Measurements from ENCODE around the gene NCBP2. TPM values are rescaled to one million over a fixed set of nuclear protein-coding genes. Genes with fewer than 3 reads are reported as not detected.

NCBP2 gene
- polyA plus RNA-seq (2012; ENCODE audit: insufficient read depth, insufficient read length), result 121 TPM

- peak; percentile 96 for DNase-seq (ENCODE audit: low read depth, low spot score)
- peak within 1 kb of the TSS; percentile 94 for H3K4me3 ChIP-seq (ENCODE audit: low read length)
Measured at GRCh38 chr3:196942226-196942914, at the start of gene NCBP2. NCBP2 (minus strand) TSS chr3:196942528; CDS start chr3:196942503, 25 bp downstream.

- DNase-seq (ENCODE audit: low read depth, low spot score), result no peak
Measured at GRCh38 chr3:196991581-196992460, 49.5 kb upstream of the NCBP2 start.

DNA sequence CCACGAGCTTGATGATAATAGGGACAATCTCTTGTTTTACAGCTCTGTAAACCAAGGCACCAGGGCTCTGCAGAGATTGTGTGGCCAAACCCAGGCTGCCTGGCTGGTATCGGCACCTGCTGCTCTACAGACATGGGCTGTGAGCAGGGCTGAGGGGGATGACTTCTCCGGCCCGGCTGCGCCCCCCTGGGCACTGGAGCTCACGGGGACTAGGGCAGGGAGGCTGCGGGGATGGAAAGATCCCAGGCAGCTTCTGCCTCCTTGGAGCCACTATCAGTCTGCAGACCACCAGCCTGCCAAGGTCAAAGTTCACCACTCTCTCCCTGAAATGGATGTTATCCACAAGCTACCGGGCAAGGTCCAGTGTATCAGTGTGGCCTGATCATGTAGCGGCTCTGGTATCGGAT lies 48.3 kb upstream of the NCBP2 start:
- no peak for DNase-seq (ENCODE audit: low read depth, low spot score)
- H3K4me3 ChIP-seq (ENCODE audit: low read length), result no peak overlapping the region

More at GRCh38 chr3:196991581-196992460, 49.5 kb upstream of the NCBP2 start:
- no peak overlapping the region for H3K4me3 ChIP-seq (ENCODE audit: low read length)

GRCh38 chr3:196989721-196990262 lies 47.5 kb upstream of the NCBP2 start:
- DNase-seq (ENCODE audit: low read depth, low spot score), result no peak

DNA sequence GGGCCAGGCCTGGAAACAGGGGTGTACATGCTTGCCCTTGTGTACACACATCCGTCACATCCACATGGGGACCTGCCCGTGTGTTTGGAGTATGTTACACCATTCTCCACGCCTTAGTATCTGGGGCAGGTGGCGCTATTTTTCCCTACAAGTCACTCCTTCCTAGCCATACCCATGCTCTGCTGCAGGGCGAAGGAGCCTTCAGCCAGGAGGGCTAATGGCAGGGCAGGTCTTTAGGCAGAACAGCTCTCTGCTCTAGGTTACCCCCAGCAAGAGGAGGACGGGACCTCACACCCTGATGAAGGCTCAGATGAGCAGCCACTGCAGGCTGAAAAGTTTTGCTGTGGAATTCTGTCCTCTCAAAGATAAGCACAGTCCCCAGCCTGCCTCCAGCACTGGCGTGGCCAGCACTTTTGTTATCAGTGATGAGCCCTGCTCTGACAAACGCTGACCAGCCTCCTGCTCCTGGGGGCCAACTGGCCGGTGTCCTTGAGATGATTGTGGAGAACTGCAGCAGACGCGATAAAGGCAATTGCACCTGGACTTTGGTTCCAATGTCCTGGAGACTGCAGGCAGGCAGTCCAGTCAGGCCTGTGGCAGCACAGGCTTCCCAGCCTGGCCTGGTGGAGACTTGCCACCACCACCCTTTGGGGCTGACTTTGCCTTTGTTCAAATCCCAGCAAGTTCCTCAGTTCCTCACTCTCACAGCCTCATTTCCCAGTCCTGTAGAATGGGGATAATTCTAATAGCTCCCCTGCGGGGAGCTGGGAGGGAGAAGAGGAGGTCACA lies 46.1 kb upstream of the NCBP2 start:
- DNase-seq (ENCODE audit: low read depth, low spot score), result no peak
- no peak overlapping the region for H3K4me3 ChIP-seq (ENCODE audit: low read length)

More at GRCh38 chr3:196989721-196990262, 47.5 kb upstream of the NCBP2 start:
- no peak overlapping the region for H3K4me3 ChIP-seq (ENCODE audit: low read length)

- no peak for DNase-seq (ENCODE audit: low read depth, low spot score)
- no peak overlapping the region for H3K4me3 ChIP-seq (ENCODE audit: low read length)
Measured at GRCh38 chr3:196987022-196987421, 44.7 kb upstream of the NCBP2 start.

- DNase-seq (ENCODE audit: low read depth, low spot score), result no peak
- H3K4me3 ChIP-seq (ENCODE audit: low read length), result no peak overlapping the region
Measured at GRCh38 chr3:196985954-196986885, 43.9 kb upstream of the NCBP2 start.

DNA sequence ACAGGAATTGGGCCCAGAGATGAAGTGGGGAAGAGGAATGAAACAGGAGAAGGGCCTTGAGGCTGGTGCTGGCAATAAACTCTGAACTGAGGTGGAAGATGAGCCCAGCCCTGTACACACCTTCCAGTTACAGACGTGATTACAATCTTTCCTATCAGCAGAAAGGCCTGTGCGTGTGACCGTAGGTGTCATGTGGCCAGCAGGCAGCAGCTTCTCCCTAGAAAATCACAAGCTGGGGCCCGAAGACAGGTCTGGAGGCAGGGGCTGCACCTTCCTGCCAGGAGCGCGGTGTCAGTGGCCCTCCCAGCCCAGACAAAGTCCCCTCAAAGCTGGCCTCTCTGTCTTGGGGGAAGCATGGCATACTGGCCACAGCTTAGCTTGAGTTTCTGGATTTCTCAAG lies 43.0 kb upstream of the NCBP2 start:
- H3K4me3 ChIP-seq (ENCODE audit: low read length), result no peak overlapping the region
- no peak for DNase-seq (ENCODE audit: low read depth, low spot score)

- no peak for DNase-seq (ENCODE audit: low read depth, low spot score)
- no peak overlapping the region for H3K4me3 ChIP-seq (ENCODE audit: low read length)
Measured at GRCh38 chr3:196983186-196983585, 40.9 kb upstream of the NCBP2 start.

- H3K4me3 ChIP-seq (ENCODE audit: low read length), result no peak overlapping the region
- no peak for DNase-seq (ENCODE audit: low read depth, low spot score)
Measured at GRCh38 chr3:196981657-196982056, 39.3 kb upstream of the NCBP2 start.

DNA sequence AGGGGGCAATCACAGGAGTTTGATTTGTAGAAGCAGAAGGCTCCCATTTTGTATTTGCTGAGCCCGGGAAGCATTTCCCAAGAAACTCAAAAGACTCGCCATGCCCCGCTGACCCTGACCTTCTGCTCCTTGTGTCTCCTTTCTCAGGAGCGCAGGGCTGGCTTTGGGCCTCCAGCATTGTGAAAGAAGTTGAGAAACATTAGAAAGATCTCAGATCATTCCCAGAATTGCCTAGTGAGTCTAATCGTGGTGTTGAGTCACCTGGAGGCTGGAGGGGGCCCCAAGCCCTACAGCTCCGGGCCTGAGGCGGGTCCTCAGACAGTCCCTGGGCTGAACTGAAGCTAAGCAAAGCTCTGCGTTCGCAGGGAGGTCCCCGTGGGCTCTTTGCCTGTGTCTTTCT lies 37.2 kb upstream of the NCBP2 start:
- H3K4me3 ChIP-seq (ENCODE audit: low read length), result no peak overlapping the region
- DNase-seq (ENCODE audit: low read depth, low spot score), result no peak

- DNase-seq (ENCODE audit: low read depth, low spot score), result peak; percentile 59
- H3K4me3 ChIP-seq (ENCODE audit: low read length), result peak overlapping the region; percentile 34
Measured at GRCh38 chr3:196976941-196977340, 34.6 kb upstream of the NCBP2 start.

GRCh38 chr3:196975349-196975748 lies 33.0 kb upstream of the NCBP2 start:
- DNase-seq (ENCODE audit: low read depth, low spot score), result no peak
- no peak overlapping the region for H3K4me3 ChIP-seq (ENCODE audit: low read length)

DNA sequence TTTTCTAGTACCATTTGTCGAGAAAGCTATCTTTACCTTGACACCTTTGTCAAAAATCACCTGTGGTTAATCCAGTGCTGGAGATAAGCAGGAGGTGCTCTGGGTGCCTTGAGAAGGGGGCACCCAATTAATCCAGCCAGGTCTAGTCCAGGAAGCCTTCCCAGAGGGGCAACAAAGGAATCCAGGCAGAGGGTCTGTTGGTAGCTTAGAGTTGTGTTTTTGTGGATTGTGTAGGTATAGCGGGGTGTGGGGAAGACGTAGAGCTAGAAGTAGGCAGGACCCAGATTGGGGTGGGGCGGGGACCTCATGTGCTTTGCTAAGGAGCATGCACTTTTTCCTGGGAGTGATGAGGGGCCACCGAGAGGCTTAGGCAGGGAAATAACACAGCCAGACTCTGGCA lies 32.3 kb upstream of the NCBP2 start:
- no peak overlapping the region for H3K4me3 ChIP-seq (ENCODE audit: low read length)
- DNase-seq (ENCODE audit: low read depth, low spot score), result no peak

DNA sequence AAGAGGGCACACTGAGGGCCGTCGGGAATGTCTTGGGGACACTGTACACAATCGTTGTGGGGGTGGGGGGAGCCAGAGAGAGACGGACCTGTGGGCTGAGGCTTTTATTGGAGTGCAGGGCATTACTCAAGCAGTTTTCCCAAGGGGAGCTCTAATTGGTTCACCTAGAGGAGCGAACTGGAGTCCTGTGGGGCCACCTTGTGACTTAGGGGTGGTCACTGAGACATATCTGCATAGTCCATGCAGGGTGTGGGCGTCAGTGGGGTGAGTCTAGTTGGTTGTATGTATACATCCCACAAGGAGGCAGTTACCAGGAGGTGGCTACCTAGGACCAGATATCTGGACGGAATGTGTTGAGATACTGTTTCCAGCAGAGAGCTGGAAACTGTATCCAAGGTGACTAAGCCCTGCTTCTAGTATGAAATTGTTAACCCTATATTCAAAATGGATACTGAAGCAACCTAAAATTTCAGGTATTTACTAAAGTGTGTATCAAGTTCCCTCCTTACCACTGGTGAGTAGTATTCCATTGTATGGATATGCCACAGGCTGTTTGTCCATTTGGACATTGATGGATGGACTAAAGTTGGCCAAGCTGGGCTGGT lies 28.9 kb upstream of the NCBP2 start:
- no peak overlapping the region for H3K4me3 ChIP-seq (ENCODE audit: low read length)
- no peak for DNase-seq (ENCODE audit: low read depth, low spot score)

DNA sequence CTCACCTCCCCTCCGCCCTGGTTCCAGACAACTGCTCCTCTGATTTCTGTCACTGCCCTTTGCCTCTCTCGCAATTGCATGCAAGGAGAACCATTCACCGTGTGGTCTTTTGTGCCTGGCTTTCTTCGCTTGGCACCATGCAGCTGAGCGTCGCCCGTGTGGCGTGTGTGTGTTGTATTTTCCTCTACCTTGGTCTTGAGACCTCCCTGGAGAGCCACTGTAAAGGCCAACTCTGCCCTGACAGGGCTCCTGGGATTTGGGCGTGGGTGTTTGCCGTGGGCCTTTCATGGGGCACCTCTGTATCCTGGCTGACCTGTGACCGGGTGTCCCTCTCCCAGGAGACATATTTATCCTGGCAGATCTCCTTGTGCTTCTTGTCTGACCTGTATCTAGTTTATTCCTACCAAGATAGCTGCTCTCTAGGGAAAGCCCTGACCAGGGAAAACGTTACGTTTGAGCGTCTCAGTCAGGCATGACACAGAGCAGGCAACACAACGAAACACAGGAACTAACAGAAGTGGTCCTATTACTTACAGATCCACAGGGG lies 28.3 kb upstream of the NCBP2 start:
- DNase-seq (ENCODE audit: low read depth, low spot score), result no peak
- no peak overlapping the region for H3K4me3 ChIP-seq (ENCODE audit: low read length)

GRCh38 chr3:196969660-196970546 lies 27.6 kb upstream of the NCBP2 start:
- peak overlapping the region; percentile 59 for H3K4me3 ChIP-seq (ENCODE audit: low read length)
- DNase-seq (ENCODE audit: low read depth, low spot score), result peak; percentile 35

All from Jurkat, Clone E6-1 (cell line).